H1 (cell line): ENCODE measurements around the gene ZNF609. TPM values are rescaled to one million over a fixed set of nuclear protein-coding genes. Genes with fewer than 3 reads are reported as not detected.

ENCODE experiments used
- CTCF ChIA-PET: fragments of 300-600 bp; sonication (Branson Sonifier 250); formaldehyde crosslinking; loops from one replicate; lab custom pipeline; 2021; ENCODE audit not compliant: partially characterized antibody; lab: Charles Lee
- POLR2A ChIA-PET: fragments of 300-600 bp; sonication (Branson Sonifier 250); formaldehyde crosslinking; loops from one replicate; lab custom pipeline; 2021; ENCODE audit warnings: inconsistent platforms; ENCODE audit not compliant: partially characterized antibody; lab: Charles Lee
- DNase-seq, 2 experiments: peaks; one replicate each; pipeline versions ENCODE4 v3.0.0 to v3.0.0-alpha.2; 2010 to 2022; ENCODE audit warnings: low spot score in 2 of 2, low read depth in 1 of 2, mixed read lengths in 1 of 2
- FAIRE-seq: peaks from 2 replicates; lab custom pipeline; 2011; peaks lifted over from hg19 to GRCh38; lab: Jason Lieb, UNC
- H2AFZ ChIP-seq: 2 replicates; pipeline ENCODE4 v1.8.1; 2012; ENCODE audit warnings: low read length, inconsistent platforms
- H2AK5ac ChIP-seq: 2 replicates; pipeline ENCODE4 v1.6.1; 2013; ENCODE audit warnings: low read depth, low read length
- H2BK120ac ChIP-seq: replicated peaks from 2 replicates; pipeline ENCODE3; 2013; ENCODE audit warnings: low read depth, low read length, inconsistent platforms
- H2BK12ac ChIP-seq: 2 replicates; pipeline ENCODE4 v1.6.1; 2013; ENCODE audit warnings: low read depth, low read length
- H2BK15ac ChIP-seq: 2 replicates; pipeline ENCODE4 v1.6.1; 2013; ENCODE audit warnings: low read length
- H2BK20ac ChIP-seq: 2 replicates; pipeline ENCODE4 v1.6.1; 2013; ENCODE audit warnings: low read length
- H2BK5ac ChIP-seq: 2 replicates; pipeline ENCODE4 v1.6.1; 2013; ENCODE audit warnings: low read depth, low read length
- H3K14ac ChIP-seq: 2 replicates; pipeline ENCODE4 v1.6.1; 2013; ENCODE audit warnings: inconsistent platforms; ENCODE audit not compliant: insufficient read length
- H3K18ac ChIP-seq: 2 replicates; pipeline ENCODE4 v1.6.1; 2013; ENCODE audit warnings: low read length; ENCODE audit errors: extremely low read depth
- H3K23ac ChIP-seq: 2 replicates; pipeline ENCODE4 v1.6.1; 2013; ENCODE audit warnings: inconsistent platforms; ENCODE audit not compliant: insufficient read length
- H3K23me2 ChIP-seq: 2 replicates; pipeline ENCODE4 v1.6.1; 2013; ENCODE audit warnings: low read depth, low read length
- H3K27ac ChIP-seq: 2 replicates; pipeline ENCODE4 v1.6.1; 2011; ENCODE audit warnings: low read depth, low read length, inconsistent platforms
- H3K27me3 ChIP-seq, 4 experiments: replicated peaks in 1 of 4; 1 replicate in 1 of 4; 2 replicates in 3 of 4; pipeline versions ENCODE4 v1.6.1 to v1.8.1; 2011 to 2013; ENCODE audit warnings: low read length in 3 of 4, mild to moderate bottlenecking in 3 of 4, inconsistent platforms in 2 of 4, mixed read lengths in 2 of 4, moderate library complexity in 1 of 4; ENCODE audit not compliant: control insufficient read depth in 3 of 4, insufficient read depth in 3 of 4; ENCODE audit errors: extremely low read depth in 1 of 4
- H3K36me3 ChIP-seq, 4 experiments: 2 replicates each; pipeline versions ENCODE4 v1.6.1 to v1.8.1; 2011 to 2013; ENCODE audit warnings: mild to moderate bottlenecking in 4 of 4, low read length in 3 of 4, moderate library complexity in 2 of 4, control low read depth in 1 of 4, inconsistent platforms in 1 of 4; ENCODE audit not compliant: insufficient read depth in 4 of 4, control insufficient read depth in 2 of 4
- H3K4ac ChIP-seq: replicated peaks from 2 replicates; pipeline ENCODE3; 2013; ENCODE audit warnings: low read length, low read depth, mixed read lengths, inconsistent platforms; ENCODE audit not compliant: insufficient read length
- H3K4me1 ChIP-seq, 4 experiments: replicated peaks in 1 of 4; 1 replicate in 1 of 4; 2 replicates in 3 of 4; pipeline versions ENCODE4 v1.6.1 to v1.8.1; 2011 to 2013; ENCODE audit warnings: low read length in 3 of 4, inconsistent platforms in 2 of 4, mixed read lengths in 1 of 4; ENCODE audit not compliant: insufficient read depth in 4 of 4, control insufficient read depth in 3 of 4
- H3K4me2 ChIP-seq, 2 experiments: 2 replicates each; pipeline versions ENCODE4 v1.6.1 to v1.8.1; 2011 to 2013; ENCODE audit warnings: low read depth in 2 of 2, low read length in 2 of 2, control low read depth in 1 of 2, inconsistent platforms in 1 of 2, mild to moderate bottlenecking in 1 of 2; ENCODE audit not compliant: insufficient read depth in 1 of 2
- H3K4me3 ChIP-seq, 4 experiments: fragments of 200-600, 300-600 bp in 1 of 4; sonication (generic), shearing (Covaris generic), sonication (Bioruptor Twin) in 1 of 4; 2 replicates each; pipeline versions ENCODE4 v1.5.1 to v1.8.1; 2011 to 2016; ENCODE audit warnings: low read length in 4 of 4, low read depth in 3 of 4, control low read depth in 2 of 4, inconsistent platforms in 2 of 4, mild to moderate bottlenecking in 2 of 4, mixed read lengths in 1 of 4, moderate library complexity in 1 of 4; ENCODE audit not compliant: insufficient read depth in 2 of 4; ENCODE audit errors: extremely low read depth in 1 of 4
- H3K56ac ChIP-seq: replicated peaks from 2 replicates; pipeline ENCODE3; 2013; ENCODE audit warnings: low read depth, mild to moderate bottlenecking, mixed read lengths, low read length, inconsistent platforms; ENCODE audit not compliant: insufficient read length
- H3K79me1 ChIP-seq: 2 replicates; pipeline ENCODE4 v1.6.1; 2013; ENCODE audit warnings: low read depth, low read length, control low read depth
- H3K79me2 ChIP-seq, 2 experiments: 2 replicates each; pipeline versions ENCODE4 v1.6.1 to v1.8.1; 2012 to 2013; ENCODE audit warnings: low read length in 2 of 2, mild to moderate bottlenecking in 2 of 2, inconsistent platforms in 1 of 2; ENCODE audit not compliant: insufficient read depth in 2 of 2, control insufficient read depth in 1 of 2
- H3K9ac ChIP-seq, 4 experiments: replicated peaks in 1 of 4; 1 replicate in 1 of 4; 2 replicates in 3 of 4; pipeline versions ENCODE4 v1.6.1 to v1.8.1; 2011 to 2013; ENCODE audit warnings: low read depth in 3 of 4, low read length in 3 of 4, control low read depth in 2 of 4, mild to moderate bottlenecking in 2 of 4, moderate library complexity in 2 of 4, inconsistent platforms in 1 of 4; ENCODE audit errors: extremely low read depth in 1 of 4
- H3K9me3 ChIP-seq, 2 experiments: 2 replicates each; pipeline versions ENCODE4 v1.6.1 to v1.8.1; 2012 to 2013; ENCODE audit warnings: mild to moderate bottlenecking in 2 of 2, moderate library complexity in 2 of 2, control low read depth in 1 of 2, inconsistent platforms in 1 of 2, low read depth in 1 of 2, low read length in 1 of 2, mixed read lengths in 1 of 2; ENCODE audit not compliant: insufficient read depth in 2 of 2
- H4K20me1 ChIP-seq, 2 experiments: replicated peaks in 1 of 2; 2 replicates each; pipeline versions ENCODE3 to v1.8.1; 2011 to 2013; ENCODE audit warnings: inconsistent platforms in 2 of 2, low read length in 2 of 2, mild to moderate bottlenecking in 1 of 2; ENCODE audit not compliant: insufficient read depth in 2 of 2, control insufficient read depth in 1 of 2
- H4K5ac ChIP-seq: 2 replicates; pipeline ENCODE4 v1.6.1; 2013; ENCODE audit warnings: low read length, low read depth, mixed read lengths, inconsistent platforms; ENCODE audit not compliant: insufficient read length
- H4K8ac ChIP-seq: 2 replicates; pipeline ENCODE4 v1.8.0; 2013; ENCODE audit warnings: mild to moderate bottlenecking, moderate library complexity, low read length, inconsistent platforms; ENCODE audit not compliant: insufficient read depth; ENCODE audit errors: extremely low read depth
- H4K91ac ChIP-seq: replicated peaks from 2 replicates; pipeline ENCODE3; 2013; ENCODE audit warnings: low read length, mixed read lengths, inconsistent platforms; ENCODE audit not compliant: insufficient read length
- BACH1 ChIP-seq: IDR thresholded peaks from 2 replicates; pipeline ENCODE4 v1.6.1; 2012; ENCODE audit warnings: low read length, improper control_type of control experiment
- CBX5 ChIP-seq: fragments of 300-800, 300-1000 bp; sonication (generic); IDR thresholded peaks from 2 replicates; pipeline ENCODE4 v1.7.1; 2016; ENCODE audit warnings: antibody characterized with exemption, low read length, low read depth
- CEBPB ChIP-seq: IDR thresholded peaks from 2 replicates; pipeline ENCODE4 v1.6.1; 2012; ENCODE audit warnings: low read depth, low read length
- RBBP5 ChIP-seq: IDR thresholded peaks from 2 replicates; pipeline ENCODE4 v1.7.1; 2012; ENCODE audit warnings: low read depth, mild to moderate bottlenecking, inconsistent platforms, low read length, moderate library complexity, borderline replicate concordance
- WGBS, 2 experiments: shearing (Covaris generic) in 1 of 2; methylation state at CpG; one replicate each; pipeline versions ENCODE4 v1.1.6 to v1.1.7; 2013 to 2015; ENCODE audit warnings: low lambda C conversion rate in 2 of 2, mixed read lengths in 2 of 2, inconsistent platforms in 1 of 2, low coverage in 1 of 2, missing lambda C conversion rate in 1 of 2; ENCODE audit not compliant: insufficient replicate concordance in 2 of 2, insufficient coverage in 1 of 2, insufficient read length in 1 of 2; ENCODE audit errors: extremely low coverage in 1 of 2, missing lambda C conversion rate in 1 of 2; 5-methylcytosine and 5-hydroxymethylcytosine counted together
- polyA plus RNA-seq, 7 experiments: library from polyadenylated mRNA; depleted of rRNA in 3 of 7; stranded (reverse) in 5 of 7; unstranded in 2 of 7; fragments of >200 nt in 5 of 7; fragments of 200-250 nt in 2 of 7; gene quantifications; 1 replicate in 5 of 7; 2 replicates in 1 of 7; 4 replicates in 1 of 7; pipeline versions ENCODE4 v1.2.1 to v1.2.3, GENCODE V29; 2011 to 2013; ENCODE audit warnings: missing spikeins in 2 of 7, mixed read lengths in 2 of 7
- total RNA-seq: library from RNA; stranded (reverse); fragmentation: NEBNext Ultra II Directional; extraction: Animal tissue kit (Norgen Biotek cat#: 25700); gene quantifications from 2 replicates; pipeline ENCODE4 v1.2.1, GENCODE V29; 2021

The ZNF609 gene
- total and polyA plus RNA-seq, 2 of the 8 experiments (the other 6 are each of a cell fraction or from before 2014, with no cell fraction given), result 15.5 to 47.8 TPM

- no peak overlapping the region for H2BK20ac ChIP-seq
- H4K8ac ChIP-seq, result no peak overlapping the region
- H3K9ac ChIP-seq, result no peak overlapping the region
- H3K27me3 ChIP-seq, result no peaks in the 10 kb centered on the region
- H3K36me3 ChIP-seq, result no peaks in the 10 kb centered on the region
- CTCF ChIA-PET, result interaction anchor here (0.6 to 1.8 kb wide), 4 partner anchors 9 to 416 kb away, joined by 3 to 4 read pairs (median 4); no protein-coding TSS in a partner anchor
- H4K91ac ChIP-seq, result no peak overlapping the region
- no peak overlapping the region for H3K4me3 ChIP-seq
- peaks cover 10% of the 10 kb centered on the region for H3K79me1 ChIP-seq
- TF ChIP-seq BACH1 (0 out of 2 replicates have a peak, but pooled peaks have one; percentile 29), CEBPB (0 out of 2 replicates have a peak, but pooled peaks have one; percentile 14), CBX5 (no peak), RBBP5 (no peak)
- TF ChIP-seq, all 59 proteins: peak for 2
- Histone ChIP-seq H4K5ac (no peak overlapping the region), H3K4me2 (no peak overlapping the region; a peak in 1 of 4 replicates), H3K27ac (no peak overlapping the region), H2BK12ac (no peak overlapping the region), H3K4ac (no peak overlapping the region), H3K23ac (no peak overlapping the region), H3K14ac (no peak overlapping the region), H3K79me2 (peaks cover 0 to 97% of the 10 kb centered on the region in 2 experiments; a peak in 3 of 4 replicates), H2AFZ (no peak overlapping the region), H2BK15ac (no peak overlapping the region), H4K20me1 (peaks cover 3 to 12% of the 10 kb centered on the region in 2 experiments), H3K4me1 (peaks cover 0 to 8% (median 1%) of the 10 kb centered on the region in 4 experiments; a peak in 2 of 7 replicates), H3K56ac (no peak overlapping the region), H3K23me2 (no peaks in the 10 kb centered on the region), H2BK5ac (no peak overlapping the region), H3K9me3 (no peaks in the 10 kb centered on the region), H3K18ac (no peak overlapping the region), H2AK5ac (no peak overlapping the region), H2BK120ac (no peak overlapping the region)
- POLR2A ChIA-PET, result interaction anchor here (1.1 to 1.7 kb wide), 2 partner anchors 20 kb away, joined by 3 to 4 read pairs; no protein-coding TSS in a partner anchor
- 50% methylated on average over 3 of the region's 3 CpGs; no CpG with 5 or more reads in 1 of the 2 experiments for WGBS, 2 experiments
- FAIRE-seq (no peak), DNase-seq (peak in 1 of 2 experiments; percentile 36)
Measured at GRCh38 chr15:64521726-64522164, 61.4 kb downstream of the ZNF609 start.
